Measurements from ENCODE around the gene TRIM62. TPM values are rescaled to one million over a fixed set of nuclear protein-coding genes. Genes with fewer than 3 reads are reported as not detected.

Gene TRIM62
- total RNA-seq, 1 experiment from 2014 or later: 0.37 TPM

DNA sequence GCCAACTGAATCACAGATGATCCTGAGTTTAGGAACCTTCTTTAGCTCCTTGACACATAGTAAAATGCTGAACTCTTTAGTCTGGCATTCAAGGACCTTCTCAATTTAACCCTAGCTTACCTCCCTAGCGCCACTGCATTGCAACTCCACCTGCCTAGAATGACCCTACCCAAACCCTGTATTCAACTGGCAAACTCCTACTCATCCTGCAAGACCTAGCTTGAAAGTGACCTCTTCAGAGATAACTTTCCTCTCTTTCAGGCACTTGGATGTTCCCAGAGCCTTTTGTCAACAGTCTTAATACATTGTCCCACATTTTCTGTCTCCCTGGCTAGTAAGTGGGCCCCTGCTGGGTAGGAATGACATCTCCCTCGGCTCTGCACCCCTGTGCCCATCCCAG lies 19.7 kb downstream of the TRIM62 start:
- no peak for DNase-seq (ENCODE audit: extremely low read depth, low read depth)

DNA sequence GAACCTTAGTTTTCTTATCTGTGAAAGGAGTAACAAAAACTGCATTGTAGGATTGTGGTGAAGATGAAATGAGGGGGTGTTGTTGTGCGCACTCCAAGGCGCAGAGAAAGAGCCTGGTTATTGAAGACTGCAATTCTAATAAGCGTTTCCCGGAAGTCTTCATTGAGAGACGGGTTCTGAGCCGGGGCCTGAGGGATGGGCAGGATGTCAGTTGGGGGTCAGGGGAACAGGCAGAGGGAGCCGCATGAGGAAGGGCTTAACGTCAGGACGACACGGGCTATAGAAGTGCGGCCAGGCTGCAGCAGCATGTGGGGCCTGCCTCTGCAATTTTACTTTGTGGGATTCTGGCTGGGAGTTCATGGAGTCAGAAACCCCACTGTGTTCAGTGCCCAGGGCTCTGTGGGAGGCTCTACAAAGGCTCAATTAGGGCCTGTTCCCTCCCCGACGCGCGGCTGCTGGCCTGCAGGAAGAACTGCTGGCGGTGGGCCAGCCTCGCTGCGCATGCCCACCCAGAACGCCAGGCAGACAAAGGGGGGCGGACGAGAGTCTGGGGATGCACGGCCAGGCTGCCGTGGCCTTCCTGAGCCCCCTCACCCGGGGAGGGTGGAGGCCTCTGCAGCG lies 20.7 kb downstream of the TRIM62 start:
- no peak for DNase-seq (ENCODE audit: extremely low read depth, low read depth)

DNA sequence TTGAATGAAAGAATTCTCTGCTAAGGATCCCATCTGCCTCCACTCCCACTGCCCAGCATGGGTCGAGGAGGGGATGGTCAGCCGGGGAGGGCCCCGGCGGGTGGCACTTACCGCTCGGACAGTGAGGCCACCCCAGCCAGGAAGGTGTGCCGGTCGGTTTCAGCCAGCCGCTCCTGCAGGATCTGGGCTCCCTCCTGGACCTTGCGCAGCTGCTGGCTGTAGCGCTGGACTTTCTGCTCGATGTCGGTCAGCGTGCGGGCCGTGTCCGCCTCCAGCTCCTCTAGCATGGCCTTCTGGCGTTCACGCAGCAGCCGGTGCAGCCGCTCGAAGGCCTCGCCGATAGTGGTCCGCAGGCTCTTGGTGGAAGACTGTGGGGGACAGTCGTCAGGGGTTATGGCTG lies 22.3 kb downstream of the TRIM62 start:
- no peak for DNase-seq (ENCODE audit: extremely low read depth, low read depth)

DNA sequence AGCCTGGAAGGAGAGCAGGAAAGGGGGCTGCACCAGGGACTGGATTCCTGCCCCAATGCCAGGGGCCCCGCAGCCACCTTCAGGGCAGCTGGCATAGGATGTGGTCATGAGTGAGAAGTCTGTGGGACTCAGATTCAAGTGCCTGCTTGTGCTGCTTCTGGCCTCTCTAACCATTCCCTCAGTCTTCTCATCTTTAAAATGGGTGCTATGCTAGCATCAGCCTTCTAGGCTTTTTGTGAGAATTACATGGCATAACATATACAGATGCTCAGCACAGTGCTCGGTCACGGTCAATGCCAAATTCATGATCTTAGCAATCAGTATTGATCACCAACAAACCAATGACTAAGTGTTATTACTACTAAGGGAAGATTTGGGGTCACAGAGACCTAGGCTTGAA lies 23.5 kb downstream of the TRIM62 start:
- no peak for DNase-seq (ENCODE audit: extremely low read depth, low read depth)

DNA sequence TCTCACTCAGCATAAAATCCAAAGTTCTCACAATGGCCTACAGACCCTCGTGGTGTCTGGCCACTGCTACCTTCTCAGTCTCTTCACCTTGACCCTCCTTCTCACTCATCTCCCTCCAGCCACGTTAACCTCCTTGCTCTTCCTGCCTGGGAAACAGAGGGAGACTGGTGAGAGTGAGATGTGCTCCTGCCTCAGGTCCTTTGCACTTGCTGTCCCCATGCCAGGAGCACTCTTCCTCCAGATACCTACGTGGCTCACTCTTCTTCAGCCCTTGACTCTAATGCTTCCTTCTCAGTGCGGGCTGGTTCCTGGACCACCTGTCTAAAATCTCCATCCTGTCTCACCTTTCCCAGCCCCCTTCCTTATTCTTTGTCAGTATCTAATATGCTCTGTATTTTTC lies 24.7 kb downstream of the TRIM62 start:
- DNase-seq (ENCODE audit: extremely low read depth, low read depth): no peak

DNA sequence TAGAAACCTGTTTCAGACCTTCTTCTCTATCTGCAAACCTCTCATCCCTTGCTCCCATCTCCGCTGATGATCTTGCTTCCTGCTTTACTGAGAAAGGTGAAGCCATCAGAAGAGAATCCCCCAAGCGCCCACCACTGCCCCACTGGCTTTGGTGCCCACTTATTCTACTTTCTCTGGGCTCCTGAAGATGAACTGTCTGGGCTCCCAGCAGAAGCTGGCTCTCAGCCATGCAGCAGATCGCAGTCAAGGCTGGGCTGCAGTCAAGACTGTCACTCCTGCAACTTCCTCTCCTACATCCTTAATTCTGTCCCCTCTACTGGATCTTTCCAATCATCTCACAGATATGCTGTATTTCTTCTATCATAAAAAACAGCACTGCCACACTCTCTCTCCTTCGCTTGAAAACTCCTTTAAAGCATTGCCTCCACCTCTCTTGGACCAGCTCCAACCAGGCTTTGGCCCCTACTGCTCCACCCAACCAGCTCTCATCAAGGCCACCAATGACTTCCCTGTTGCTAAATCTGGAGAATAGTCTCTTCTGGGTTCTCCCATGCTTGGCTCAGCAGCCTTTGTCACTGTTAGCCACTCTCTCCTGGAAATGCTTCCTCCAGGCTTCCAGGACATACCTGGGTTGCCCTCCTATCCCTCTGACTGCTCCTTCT lies 25.8 kb downstream of the TRIM62 start:
- no peak for DNase-seq (ENCODE audit: extremely low read depth, low read depth)

DNA sequence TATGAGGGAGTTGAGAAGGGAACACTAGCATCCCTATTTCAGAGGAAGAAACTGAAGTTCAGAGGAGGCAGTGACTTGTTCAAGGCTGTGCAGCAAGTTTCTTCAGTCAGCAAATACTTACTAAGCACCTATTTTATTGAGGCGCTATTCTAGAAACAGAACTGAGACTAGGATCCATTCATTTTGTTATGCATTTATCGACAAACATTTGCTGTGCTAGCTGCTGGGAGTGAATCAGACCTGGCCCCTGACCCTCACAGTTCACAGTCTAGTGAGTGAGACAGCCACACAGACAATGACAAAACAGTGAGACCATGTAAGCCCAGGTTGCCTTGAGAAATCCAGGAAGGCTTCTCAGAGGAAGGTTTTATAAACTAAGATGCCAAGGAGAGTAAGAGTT lies 28.2 kb downstream of the TRIM62 start:
- no peak for DNase-seq (ENCODE audit: extremely low read depth, low read depth)

DNA sequence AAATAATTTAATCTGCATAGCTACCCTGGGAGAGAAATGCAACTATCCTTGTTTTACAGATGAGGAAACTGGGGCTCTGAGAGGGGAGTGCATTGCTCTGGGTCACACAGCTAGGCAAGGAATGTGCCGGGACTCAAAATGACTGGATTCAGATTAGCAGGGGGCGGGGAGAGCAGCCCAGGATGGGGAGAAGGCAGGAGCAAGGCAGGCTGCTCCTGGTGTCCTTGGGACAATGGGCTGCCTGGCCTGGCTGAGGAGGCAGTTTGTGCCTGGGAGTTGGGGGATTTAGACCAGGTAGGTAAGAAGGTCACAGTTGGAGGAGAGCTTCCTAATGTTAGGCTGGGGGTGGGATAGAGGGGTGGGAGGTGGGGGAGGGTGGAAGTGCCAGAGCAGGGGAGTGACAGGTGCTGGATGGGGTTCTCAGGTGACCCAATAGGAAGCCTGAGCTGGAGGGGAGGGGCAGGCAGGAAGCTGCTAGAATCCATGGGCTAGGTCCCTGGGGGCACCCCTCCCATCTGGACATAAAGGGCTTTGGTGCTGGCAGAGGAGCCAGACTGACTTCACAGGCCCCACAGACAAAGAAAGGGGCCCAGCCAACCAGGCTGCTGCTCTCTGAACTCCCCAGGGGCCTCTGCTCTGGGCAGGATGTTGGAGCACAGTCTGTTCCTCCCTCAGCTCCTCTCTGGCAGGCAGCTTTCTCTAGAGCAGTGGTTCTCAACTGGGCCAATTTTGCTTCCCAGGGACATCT lies 29.0 kb downstream of the TRIM62 start:
- no peak for DNase-seq (ENCODE audit: extremely low read depth, low read depth)

DNA sequence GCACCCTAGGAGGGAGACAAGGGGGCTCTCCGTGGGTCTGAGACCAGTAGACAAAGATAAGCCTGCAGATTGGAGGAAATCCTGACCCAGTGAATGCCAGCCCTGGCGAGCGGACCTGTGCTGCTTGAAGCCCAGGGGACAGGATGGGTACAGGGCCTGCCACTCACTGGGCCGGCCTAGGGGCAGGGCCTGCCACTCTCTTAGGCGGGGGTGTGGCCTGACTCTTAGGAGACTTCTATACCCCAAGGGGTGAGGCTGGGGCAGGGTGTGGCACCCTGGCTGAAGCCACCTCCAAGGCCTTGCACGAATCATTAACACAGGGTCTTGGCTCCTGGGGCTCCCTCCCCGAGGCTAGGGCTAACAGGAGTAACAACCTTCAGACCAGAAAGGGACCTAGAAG lies 30.7 kb downstream of the TRIM62 start:
- DNase-seq (ENCODE audit: extremely low read depth, low read depth): no peak

DNA sequence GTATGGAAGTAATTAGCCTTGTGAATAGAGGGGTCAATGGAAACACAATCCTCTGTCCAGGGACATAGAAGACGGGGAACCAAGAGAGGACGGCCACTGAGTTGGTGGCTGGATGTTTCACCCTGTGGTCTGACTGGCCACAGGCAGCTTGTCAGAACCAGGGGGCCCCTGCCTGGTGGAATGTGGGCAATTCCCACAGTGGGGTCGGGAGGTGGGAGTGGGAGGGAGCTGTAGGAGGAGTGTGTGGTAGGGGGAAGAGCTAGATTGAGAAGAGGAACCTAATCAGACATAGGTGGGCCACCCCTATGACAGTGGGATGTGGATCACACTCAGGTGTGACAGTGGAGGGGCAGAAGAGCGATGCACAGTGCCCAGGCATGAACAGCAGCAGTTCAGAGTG lies 31.3 kb downstream of the TRIM62 start:
- DNase-seq (ENCODE audit: extremely low read depth, low read depth): no peak

DNA sequence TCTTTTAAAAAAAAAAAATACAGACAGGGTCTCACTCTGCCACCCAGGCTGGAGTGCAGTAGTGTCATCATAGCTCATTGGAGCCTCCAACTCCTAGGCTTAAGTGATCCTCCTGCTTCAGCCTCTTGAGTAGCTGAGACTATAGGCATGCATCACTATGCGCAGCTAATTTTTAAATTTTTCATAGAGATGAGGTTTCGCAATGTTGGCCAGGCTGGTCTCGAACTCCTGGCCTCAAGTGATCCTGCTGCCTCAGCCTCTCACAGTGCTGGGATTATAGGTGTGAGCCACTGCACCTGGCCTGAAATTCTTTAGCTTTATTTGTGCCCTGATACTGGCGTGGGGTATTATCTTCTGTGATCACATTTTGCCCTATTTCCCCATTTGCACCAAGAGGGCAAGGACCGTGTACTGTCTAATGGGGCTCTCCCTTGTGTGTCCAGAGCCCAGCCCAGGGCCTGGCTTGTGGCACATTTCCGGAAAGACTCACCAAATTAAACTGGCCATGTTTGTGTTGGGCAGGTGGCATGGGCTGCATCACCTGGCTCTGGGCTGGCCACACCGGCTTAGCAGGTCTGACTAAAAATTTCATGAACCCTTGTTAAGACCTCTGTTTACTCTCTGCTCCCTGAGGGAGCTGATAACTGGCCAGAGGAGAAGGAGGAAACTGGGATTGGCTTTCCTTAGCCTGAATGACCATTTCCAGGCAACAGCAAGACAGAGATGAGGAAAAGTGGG lies 32.2 kb downstream of the TRIM62 start:
- no peak for DNase-seq (ENCODE audit: extremely low read depth, low read depth)

DNA sequence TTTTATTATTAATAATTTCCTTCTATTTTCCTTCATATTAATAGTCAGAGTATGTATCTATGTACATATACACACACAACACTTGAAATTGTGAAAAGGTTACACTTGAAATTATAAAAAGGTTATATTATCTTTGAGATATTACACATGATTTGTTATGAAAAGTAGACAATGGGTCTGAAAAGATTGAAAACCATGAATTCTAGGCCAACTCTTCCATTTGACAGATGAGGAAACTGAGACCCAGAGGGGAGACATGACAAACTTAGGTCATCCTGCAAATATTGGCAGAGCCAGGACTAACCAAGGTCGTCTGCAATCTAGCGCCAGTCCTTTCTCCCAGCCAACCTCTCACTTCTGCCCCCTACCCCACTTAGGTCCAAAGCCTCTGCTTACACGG lies 33.2 kb downstream of the TRIM62 start:
- no peak for DNase-seq (ENCODE audit: extremely low read depth, low read depth)

DNA sequence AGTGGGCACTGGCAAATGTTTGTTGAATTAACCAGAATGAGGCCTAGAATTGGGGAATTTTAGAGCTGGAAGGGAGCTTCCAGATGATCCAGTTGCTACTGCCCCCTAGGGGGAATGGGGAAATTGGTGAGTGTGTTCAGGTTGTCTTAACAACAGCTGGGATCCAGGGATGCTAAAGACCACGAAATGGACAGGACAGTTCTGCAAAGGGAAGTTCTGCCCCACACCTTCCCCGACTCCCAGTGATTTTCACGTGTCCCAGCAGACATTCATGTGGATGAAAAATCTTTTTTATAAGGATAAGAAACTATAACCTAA lies 33.9 kb downstream of the TRIM62 start:
- no peak for DNase-seq (ENCODE audit: extremely low read depth, low read depth)

DNA sequence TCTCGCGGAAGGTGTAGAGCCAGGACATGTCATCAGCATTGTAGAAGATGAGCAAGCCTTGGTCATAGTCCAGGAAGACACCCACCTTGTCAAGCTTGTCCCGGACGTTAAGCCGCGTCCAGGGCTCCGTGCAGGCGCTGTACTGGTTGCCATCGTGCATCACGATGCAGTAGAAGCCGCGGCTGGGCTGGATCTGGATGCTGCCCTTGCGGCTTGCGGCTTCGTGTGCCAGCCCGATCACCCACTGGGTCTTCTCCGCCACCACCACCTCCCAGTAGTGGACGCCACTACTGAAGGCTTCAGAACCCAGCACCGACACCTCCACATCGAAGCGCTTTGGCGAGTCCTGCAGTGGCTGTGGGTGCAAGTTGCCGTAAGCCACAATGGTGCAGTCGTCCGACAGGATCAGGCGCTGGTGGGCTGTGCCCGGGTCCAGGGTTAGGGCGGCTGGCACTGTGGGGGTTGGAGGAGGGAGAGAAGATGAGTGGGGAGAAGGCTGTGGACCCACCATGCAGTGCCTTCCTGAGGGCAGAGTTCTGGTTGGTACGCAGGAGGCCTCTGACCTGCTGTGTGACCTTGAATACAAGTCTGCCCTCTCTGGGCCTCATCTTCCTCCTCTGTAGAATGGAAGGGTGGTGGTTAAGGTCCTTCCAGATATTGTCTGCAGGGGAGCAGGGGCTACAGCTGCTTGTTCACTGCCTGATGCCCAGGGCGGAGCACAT lies 34.4 kb downstream of the TRIM62 start:
- no peak for DNase-seq (ENCODE audit: extremely low read depth, low read depth)

DNA sequence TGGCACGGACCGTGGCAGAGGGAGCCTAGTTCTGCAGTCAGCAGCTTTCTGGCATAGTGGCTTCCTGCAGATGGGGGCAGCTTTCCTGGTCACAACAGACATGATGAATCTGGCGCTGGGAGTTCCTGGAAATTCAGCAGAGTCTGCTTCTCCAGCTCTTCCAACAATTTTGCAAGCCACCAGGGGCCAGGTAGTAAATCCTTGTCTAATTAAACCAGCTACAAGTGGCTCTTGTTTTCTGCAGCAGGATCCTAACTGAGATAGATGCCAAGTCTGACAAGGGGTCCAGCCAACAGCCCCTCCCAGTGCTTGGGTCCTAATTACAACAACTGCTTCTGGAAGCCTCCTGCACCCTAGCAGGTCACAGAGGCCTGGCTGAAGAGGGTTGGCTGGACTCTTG lies 35.8 kb downstream of the TRIM62 start:
- DNase-seq (ENCODE audit: extremely low read depth, low read depth): no peak

DNA sequence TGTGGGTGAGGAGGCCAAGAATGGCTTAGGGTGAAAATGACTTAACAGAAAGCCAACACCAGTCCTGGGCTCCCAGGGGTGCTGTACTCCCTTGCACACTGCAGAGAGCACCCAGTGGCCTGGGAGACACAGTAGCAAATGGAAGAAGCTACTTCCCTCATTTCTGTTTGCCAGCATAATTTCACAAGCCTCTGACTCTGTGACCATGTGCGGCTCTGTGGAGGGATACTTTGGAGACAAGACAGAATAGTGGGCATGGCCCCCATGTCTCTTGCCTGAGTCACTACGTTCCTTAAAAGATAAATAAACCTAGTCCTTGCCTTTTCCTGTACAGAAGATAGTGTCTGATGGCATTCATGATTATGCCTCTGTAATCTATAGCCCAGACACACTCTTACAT lies 38.1 kb downstream of the TRIM62 start:
- no peak for DNase-seq (ENCODE audit: extremely low read depth, low read depth)

DNA sequence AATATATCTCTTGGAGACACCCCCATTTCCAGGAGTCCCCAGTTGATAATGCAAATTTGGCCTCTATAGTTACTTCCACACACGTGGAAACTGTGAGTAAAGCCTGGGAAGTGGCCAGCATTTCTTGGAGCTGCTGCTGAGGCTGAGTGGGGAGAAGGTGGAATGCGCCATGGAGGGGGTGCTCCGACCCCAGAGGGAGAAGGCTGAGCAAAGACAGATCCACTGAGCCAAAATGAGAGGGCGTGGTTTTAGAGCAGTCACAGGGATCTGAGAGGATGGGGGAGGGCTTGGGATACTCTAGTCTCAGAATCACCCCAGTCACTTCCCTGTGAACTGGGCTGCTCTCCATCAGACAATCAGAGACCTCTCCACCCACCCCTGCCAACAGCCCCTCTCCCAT lies 38.7 kb downstream of the TRIM62 start:
- no peak for DNase-seq (ENCODE audit: extremely low read depth, low read depth)

DNA sequence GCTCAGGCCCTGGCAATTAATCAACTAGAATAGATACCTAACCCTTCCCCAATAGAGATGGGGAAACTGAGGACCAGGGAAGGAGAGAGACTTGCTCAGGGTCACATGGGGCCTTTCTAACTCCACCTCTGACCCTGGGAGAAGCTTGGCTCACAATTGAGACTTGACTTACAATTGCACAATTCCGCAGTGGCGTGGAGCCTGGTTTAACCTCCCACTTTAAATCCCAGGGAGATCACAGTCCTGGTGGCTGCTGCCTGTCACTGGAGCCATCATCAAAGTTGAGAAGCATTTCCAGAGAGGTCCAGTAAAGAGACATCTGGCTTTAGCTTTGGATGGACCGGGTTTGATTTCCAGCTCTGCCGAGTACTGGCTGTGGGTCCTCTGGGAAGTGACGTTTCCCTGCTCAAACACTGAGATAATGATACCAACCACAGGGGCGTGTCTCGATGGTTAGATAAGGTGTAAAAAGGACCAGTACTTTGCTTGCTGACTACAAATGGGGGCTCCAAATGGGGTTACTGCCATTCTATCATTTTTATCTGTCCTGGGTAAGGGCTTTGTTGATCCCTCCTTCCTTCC lies 39.3 kb downstream of the TRIM62 start:
- DNase-seq (ENCODE audit: extremely low read depth, low read depth): no peak

DNA sequence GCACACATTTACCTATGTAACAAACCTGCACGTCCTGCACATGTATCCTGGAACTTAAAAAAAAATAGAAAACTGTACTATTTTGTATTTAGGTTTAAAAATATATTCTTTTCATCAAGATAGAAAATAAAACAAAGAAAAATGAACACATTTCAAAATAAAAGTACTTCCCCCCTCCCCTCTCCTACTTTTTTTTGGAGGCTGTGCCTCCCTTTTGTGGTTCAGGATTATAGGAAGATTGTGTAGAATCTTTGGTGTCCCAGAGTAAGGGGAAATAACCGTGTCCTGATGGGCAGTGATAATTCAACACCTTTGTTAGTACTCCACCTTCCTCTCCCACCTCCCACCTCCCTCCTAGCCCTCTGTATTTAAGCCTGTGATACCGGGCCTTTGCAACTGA lies 40.1 kb downstream of the TRIM62 start:
- no peak for DNase-seq (ENCODE audit: extremely low read depth, low read depth)

DNA sequence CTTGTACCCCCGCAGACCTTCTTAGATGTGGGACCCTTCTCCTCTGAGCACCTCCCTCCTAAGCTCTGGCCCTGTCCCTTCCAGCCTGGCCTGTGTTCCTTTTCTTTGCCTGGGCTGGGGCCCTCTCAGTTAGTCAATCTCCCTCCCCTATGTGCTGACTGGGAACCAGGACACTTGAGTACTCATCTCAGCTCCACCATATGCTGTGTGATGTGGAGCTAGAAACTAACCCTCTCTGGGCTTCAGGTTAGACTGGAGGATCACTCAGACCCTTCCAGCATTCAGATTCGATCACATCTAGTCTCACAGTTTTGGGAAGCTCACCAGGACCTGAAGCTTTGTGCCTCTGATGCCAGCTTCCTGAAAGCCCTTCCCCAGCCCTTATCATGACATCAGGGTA lies 40.6 kb downstream of the TRIM62 start:
- no peak for DNase-seq (ENCODE audit: extremely low read depth, low read depth)

Data from NCI-H460 (cell line).